Kidney (tissue), 14 donors: ENCODE results near the gene CEP85. TPM values are rescaled to one million over a fixed set of nuclear protein-coding genes. Genes with fewer than 3 reads are reported as not detected.
A peak's percentile ranks its signal among the peaks of the same experiment; 100 is the strongest.

Experiments
- DNase-seq, 5 donors: peaks; one replicate each; pipeline ENCODE4 v3.0.0-alpha.2; 2013 to 2020
- FAIRE-seq: peaks from 2 replicates; lab custom pipeline; 2012; peaks lifted over from hg19 to GRCh38; lab: Jason Lieb, UNC
- H3K27ac ChIP-seq, 2 donors: one replicate each; pipeline ENCODE4 v1.7.0; 2013; ENCODE audit warnings: low read depth in 2 of 2, low read length in 2 of 2, inconsistent platforms in 1 of 2
- H3K27me3 ChIP-seq: one replicate; pipeline ENCODE4 v1.7.1; 2013; ENCODE audit warnings: low read length, inconsistent platforms; ENCODE audit not compliant: control insufficient read depth, insufficient read depth
- H3K36me3 ChIP-seq, 3 donors: one replicate each; pipeline versions ENCODE4 v1.7.0 to v1.7.1; 2013; ENCODE audit warnings: low read length in 3 of 3, control low read depth in 1 of 3, inconsistent platforms in 1 of 3; ENCODE audit not compliant: insufficient read depth in 3 of 3, control insufficient read depth in 2 of 3
- H3K4me1 ChIP-seq, 3 donors: one replicate each; pipeline versions ENCODE4 v1.7.0 to v1.7.1; 2013; ENCODE audit warnings: low read length in 3 of 3, inconsistent platforms in 1 of 3, low read depth in 1 of 3; ENCODE audit not compliant: control insufficient read depth in 2 of 3, insufficient read depth in 2 of 3
- H3K4me3 ChIP-seq, 3 donors: one replicate each; pipeline versions ENCODE4 v1.7.0 to v1.8.1; 2013; ENCODE audit warnings: low read length in 3 of 3, control low read depth in 1 of 3, inconsistent platforms in 1 of 3
- H3K9ac ChIP-seq, 3 donors: one replicate each; pipeline versions ENCODE4 v1.7.0 to v1.7.1; 2013; ENCODE audit warnings: low read length in 3 of 3, control low read depth in 1 of 3, inconsistent platforms in 1 of 3
- H3K9me3 ChIP-seq, 3 donors: one replicate each; pipeline versions ENCODE4 v1.7.0 to v1.7.1; 2013; ENCODE audit warnings: low read length in 3 of 3, control low read depth in 1 of 3, inconsistent platforms in 1 of 3; ENCODE audit not compliant: control insufficient read depth in 2 of 3, insufficient read depth in 1 of 3
- intact Hi-C: fragments of 100-400 bp; cut with DNase I; formaldehyde crosslinking; loops from one replicate; pipeline ENCODE4 v1.11.1; 2022
- polyA plus RNA-seq: library from polyadenylated mRNA; stranded (reverse); fragments of 350-450 nt; fragmentation: Illumina TruSeq; extraction: RNeasy Lipid Tissue Mini Kit (QIAGEN cat#74804); gene quantifications from one replicate; pipeline ENCODE4 v1.2.3, GENCODE V29; 2014; ENCODE audit warnings: low read depth, low replicate concordance; ENCODE audit not compliant: insufficient read depth
- total RNA-seq: library from RNA; stranded (reverse); fragmentation: NEBNext Ultra II Directional; extraction: Animal tissue kit (Norgen Biotek cat#: 25700); gene quantifications from one replicate; pipeline ENCODE4 v1.2.1, GENCODE V29; 2021
- TF ChIP-seq, protein P1 (sequence below): IDR thresholded peaks from 3 replicates; pipeline ENCODE4 v1.5.1; 2012; ENCODE audit warnings: mild to moderate bottlenecking, moderate library complexity, borderline replicate concordance; ENCODE audit not compliant: insufficient read depth; ENCODE audit errors: extremely low read depth
- donor health status: control.
- donor health status: control.
- donor health status: control.
- donor health status: control.
- donor health status: control.
- donor health status: DM: yes; HTN: yes; CAD: no.
- donor health status: Normal renal cell carcinoma (clear cell type).

Gene CEP85
- total and polyA plus RNA-seq, 2 donors from 2014 or later = 8.4 to 8.5 TPM

- no peak within 1 kb of the TSS for H3K27ac ChIP-seq
- DNase-seq (peak in 4 of 5 donors; percentile 80 to 89 (median 86)), FAIRE-seq (no peak)
- intact Hi-C loops = no loop called here
- TF ChIP-seq, protein P1, sequence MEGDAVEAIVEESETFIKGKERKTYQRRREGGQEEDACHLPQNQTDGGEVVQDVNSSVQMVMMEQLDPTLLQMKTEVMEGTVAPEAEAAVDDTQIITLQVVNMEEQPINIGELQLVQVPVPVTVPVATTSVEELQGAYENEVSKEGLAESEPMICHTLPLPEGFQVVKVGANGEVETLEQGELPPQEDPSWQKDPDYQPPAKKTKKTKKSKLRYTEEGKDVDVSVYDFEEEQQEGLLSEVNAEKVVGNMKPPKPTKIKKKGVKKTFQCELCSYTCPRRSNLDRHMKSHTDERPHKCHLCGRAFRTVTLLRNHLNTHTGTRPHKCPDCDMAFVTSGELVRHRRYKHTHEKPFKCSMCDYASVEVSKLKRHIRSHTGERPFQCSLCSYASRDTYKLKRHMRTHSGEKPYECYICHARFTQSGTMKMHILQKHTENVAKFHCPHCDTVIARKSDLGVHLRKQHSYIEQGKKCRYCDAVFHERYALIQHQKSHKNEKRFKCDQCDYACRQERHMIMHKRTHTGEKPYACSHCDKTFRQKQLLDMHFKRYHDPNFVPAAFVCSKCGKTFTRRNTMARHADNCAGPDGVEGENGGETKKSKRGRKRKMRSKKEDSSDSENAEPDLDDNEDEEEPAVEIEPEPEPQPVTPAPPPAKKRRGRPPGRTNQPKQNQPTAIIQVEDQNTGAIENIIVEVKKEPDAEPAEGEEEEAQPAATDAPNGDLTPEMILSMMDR = peak; percentile 17
- no peaks in the 10 kb centered on the region for H3K4me1 ChIP-seq
- no peak within 1 kb of the TSS for H3K4me3 ChIP-seq
- H3K36me3 ChIP-seq = no peaks in the 10 kb centered on the region
- no peaks in the 10 kb centered on the region for H3K9me3 ChIP-seq
- no peaks in the 10 kb centered on the region for H3K27me3 ChIP-seq
- no peak within 1 kb of the TSS for H3K9ac ChIP-seq
These were observed 43.5 kb upstream of the CEP85 start, which contains the start of gene CATSPER4 for GRCh38 chr1:26190373-26190987. Gene CATSPER4, plus strand, starts transcription at chr1:26190602. Its CDS starts 26 bp downstream, at chr1:26190628.

GRCh38 chr1:26191739-26192138 lies 42.3 kb upstream of the CEP85 start:
- FAIRE-seq = no peak

GRCh38 chr1:26195805-26196204 lies 38.2 kb upstream of the CEP85 start:
- FAIRE-seq (no peak), DNase-seq (no peak)
- no peaks in the 10 kb centered on the region for H3K27me3 ChIP-seq
- no peak overlapping the region for H3K27ac ChIP-seq
- intact Hi-C loops = no loop called here
- TF ChIP-seq, protein P1 = no peak
- H3K9ac ChIP-seq = no peak overlapping the region
- H3K4me3 ChIP-seq = no peak overlapping the region
- no peaks in the 10 kb centered on the region for H3K4me1 ChIP-seq
- H3K9me3 ChIP-seq = no peaks in the 10 kb centered on the region
- H3K36me3 ChIP-seq = no peaks in the 10 kb centered on the region

More at GRCh38 chr1:26191739-26192138, 42.3 kb upstream of the CEP85 start:
- DNase-seq = no peak
- TF ChIP-seq, protein P1 = no peak
- intact Hi-C loops = no loop called here
- no peak overlapping the region for H3K9ac ChIP-seq
- no peak overlapping the region for H3K4me3 ChIP-seq
- H3K27ac ChIP-seq = no peak overlapping the region
- H3K4me1 ChIP-seq = no peaks in the 10 kb centered on the region
- H3K9me3 ChIP-seq = no peaks in the 10 kb centered on the region
- H3K36me3 ChIP-seq = no peaks in the 10 kb centered on the region
- no peaks in the 10 kb centered on the region for H3K27me3 ChIP-seq

DNA sequence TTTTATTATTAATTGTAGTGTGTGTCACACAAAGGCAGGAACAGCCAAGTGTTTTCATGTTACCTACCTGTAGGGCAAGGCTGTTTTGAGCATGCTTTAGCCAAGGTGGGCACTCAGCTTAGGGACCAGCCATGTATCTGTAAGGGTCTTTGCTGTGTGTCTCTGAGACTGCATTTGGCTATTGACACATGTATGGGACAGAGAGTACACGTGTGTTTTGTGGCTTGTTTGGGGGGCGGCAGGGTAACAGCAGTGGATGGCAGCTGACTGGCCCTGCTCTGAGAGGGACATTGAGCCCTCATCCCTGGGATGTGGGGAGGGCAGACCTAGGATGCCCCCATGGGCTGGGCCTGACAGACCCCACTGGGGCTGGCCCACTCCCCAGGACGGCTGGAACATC lies 36.7 kb upstream of the CEP85 start:
- DNase-seq = no peak

More for the DNA sequence above, 36.7 kb upstream of the CEP85 start:
- TF ChIP-seq, protein P1 = no peak
- Histone ChIP-seq H3K27me3 (no peaks in the 10 kb centered on the region), H3K9me3 (no peaks in the 10 kb centered on the region), H3K27ac (no peak overlapping the region), H3K9ac (no peak overlapping the region), H3K36me3 (no peaks in the 10 kb centered on the region), H3K4me1 (peaks cover 0 to 2% (median 0%) of the 10 kb centered on the region in 3 donors), H3K4me3 (no peak overlapping the region)
- no peak for FAIRE-seq
- intact Hi-C loops = no loop called here
